ENCODE results near the gene ETDC. TPM values are rescaled to one million over a fixed set of nuclear protein-coding genes. Genes with fewer than 3 reads are reported as not detected.
"Not testable (repeated sequence)": the region's sequence is repeated elsewhere in the genome, so short reads cannot be mapped to it uniquely, and the experiment has no call there.

Gene ETDC
- not detected for total RNA-seq

- DNase-seq = no peak
These were observed at the start of gene ETDC for GRCh38 chrX:135309430-135309923. Gene ETDC (plus strand): TSS chrX:135309480. CDS start chrX:135309480, 0 bp downstream.

- DNase-seq = not testable (repeated sequence)
These were observed 48.3 kb upstream of the ETDC start for GRCh38 chrX:135260976-135261375.

GRCh38 chrX:135263376-135263775, 45.9 kb upstream of the ETDC start:
- DNase-seq = not testable (repeated sequence)

- DNase-seq = no peak
These were observed 45.1 kb upstream of the ETDC start for GRCh38 chrX:135264206-135264605.

GRCh38 chrX:135273162-135273561, 36.1 kb upstream of the ETDC start:
- no peak for DNase-seq

- no peak for DNase-seq
These were observed 33.3 kb upstream of the ETDC start for GRCh38 chrX:135275973-135276372.

- DNase-seq = no peak
These were observed 21.9 kb upstream of the ETDC start for GRCh38 chrX:135287266-135287823.

- peak; percentile 69 for DNase-seq
These were observed 13.9 kb upstream of the ETDC start for GRCh38 chrX:135295238-135295943.

- peak; percentile 0 for DNase-seq
These were observed 13.4 kb upstream of the ETDC start for GRCh38 chrX:135295944-135296305.

- DNase-seq = no peak
These were observed 6.9 kb upstream of the ETDC start for GRCh38 chrX:135302269-135302873.

- DNase-seq = no peak
These were observed 4.5 kb upstream of the ETDC start for GRCh38 chrX:135304741-135305140.

GRCh38 chrX:135307171-135307570, 2.1 kb upstream of the ETDC start:
- no peak for DNase-seq

GRCh38 chrX:135308345-135308855, 880 bp upstream of the ETDC start:
- no peak for DNase-seq

- no peak for DNase-seq
These were observed 6.6 kb downstream of the ETDC start for GRCh38 chrX:135315864-135316263.

- DNase-seq = no peak
These were observed 15.2 kb downstream of the ETDC start for GRCh38 chrX:135324463-135324862.

- not testable (repeated sequence) for DNase-seq
These were observed 15.9 kb downstream of the ETDC start for GRCh38 chrX:135325036-135325818.

GRCh38 chrX:135327299-135327698, 18.0 kb downstream of the ETDC start:
- DNase-seq = no peak

GRCh38 chrX:135328421-135329005, 19.2 kb downstream of the ETDC start:
- DNase-seq = no peak

GRCh38 chrX:135330706-135331105, 21.4 kb downstream of the ETDC start:
- no peak for DNase-seq

GRCh38 chrX:135331525-135331924, 22.2 kb downstream of the ETDC start:
- no peak for DNase-seq

GRCh38 chrX:135340831-135341230, 31.6 kb downstream of the ETDC start:
- peak; percentile 30 for DNase-seq

- DNase-seq = peak; percentile 62
These were observed 35.9 kb downstream of the ETDC start for GRCh38 chrX:135345107-135345589.
